LoVo (cell line): Measurements from ENCODE around the gene ZBTB32.

Source experiments
- DNase-seq: peaks from one replicate; pipeline ENCODE4 v3.0.0-alpha.2; 2016; ENCODE audit warnings: low spot score

The ZBTB32 gene

GRCh38 chr19:35696835-35697234, 7.5 kb upstream of the ZBTB32 start:
- no peak for DNase-seq

GRCh38 chr19:35702223-35703012, 1.9 kb upstream of the ZBTB32 start:
- peak; percentile 98 for DNase-seq

- no peak for DNase-seq
Measured at GRCh38 chr19:35703343-35703742, 1.0 kb upstream of the ZBTB32 start.

DNA sequence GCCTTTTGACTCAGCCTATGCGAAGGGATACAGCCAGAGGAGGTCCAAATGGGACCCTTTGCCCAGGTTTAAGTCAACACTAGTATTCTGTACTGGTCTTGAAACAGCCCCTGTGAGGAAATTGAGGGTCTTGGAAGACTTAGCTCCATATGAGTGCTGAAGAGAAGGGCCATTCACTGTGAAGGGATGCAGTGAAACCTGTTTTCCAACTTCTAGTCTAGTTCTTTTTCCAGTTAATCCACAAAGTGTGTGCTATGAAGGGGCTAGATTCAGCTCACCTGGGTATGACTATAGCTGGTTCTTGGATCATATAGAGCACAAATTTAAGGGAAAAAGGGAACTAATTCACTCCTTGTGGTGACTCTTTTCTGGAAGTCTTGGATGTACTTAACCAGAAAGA, 4.0 kb downstream of the ZBTB32 start:
- no peak for DNase-seq

- DNase-seq: no peak
Measured at GRCh38 chr19:35710784-35711723, 6.7 kb downstream of the ZBTB32 start.

DNA sequence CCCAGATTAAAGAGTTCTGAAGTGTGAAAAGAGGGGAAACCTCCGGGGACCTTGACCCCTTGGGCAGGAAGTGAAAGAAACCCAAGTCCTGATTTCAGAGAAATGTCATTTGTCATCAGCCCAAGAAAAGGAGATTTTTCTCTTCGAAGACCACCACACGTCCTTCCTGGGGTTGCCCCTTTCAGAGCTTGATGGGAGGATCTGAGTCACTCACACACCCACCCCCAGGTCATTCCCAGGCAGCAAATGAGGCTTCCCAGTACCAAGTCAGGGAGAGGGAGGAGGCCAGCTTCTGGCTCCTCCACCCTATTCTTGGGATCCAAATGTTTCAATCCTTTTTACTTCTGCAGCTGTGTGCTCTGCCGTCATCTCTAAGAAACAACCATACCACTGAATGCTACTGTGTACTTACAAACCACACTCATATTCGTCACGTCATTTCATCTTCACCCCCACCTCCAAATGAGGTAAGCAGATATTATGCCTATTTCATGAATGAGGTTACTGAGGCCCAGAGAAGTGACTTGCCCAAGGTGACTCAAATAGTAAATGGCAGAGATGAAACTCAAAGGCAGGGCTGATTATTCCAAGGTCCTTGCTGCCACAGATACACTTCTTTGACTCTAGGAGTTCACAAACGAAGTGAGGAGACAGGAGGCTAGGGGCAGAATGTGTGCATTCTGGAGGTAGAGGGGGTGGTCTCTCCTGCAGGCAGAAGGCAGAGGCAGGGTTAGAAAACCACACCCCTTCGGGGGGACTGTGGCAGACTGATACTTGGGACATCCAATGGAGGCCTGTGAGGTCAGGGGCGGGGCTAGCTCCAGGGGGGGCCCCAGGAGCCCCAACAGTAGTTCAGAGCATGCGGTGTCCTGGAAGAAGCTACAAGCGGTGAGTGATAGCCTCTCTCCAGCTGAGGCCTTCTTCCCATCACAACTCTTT, 8.5 kb downstream of the ZBTB32 start:
- DNase-seq: no peak

- DNase-seq: no peak
Measured at GRCh38 chr19:35713506-35713850, 9.1 kb downstream of the ZBTB32 start.

DNA sequence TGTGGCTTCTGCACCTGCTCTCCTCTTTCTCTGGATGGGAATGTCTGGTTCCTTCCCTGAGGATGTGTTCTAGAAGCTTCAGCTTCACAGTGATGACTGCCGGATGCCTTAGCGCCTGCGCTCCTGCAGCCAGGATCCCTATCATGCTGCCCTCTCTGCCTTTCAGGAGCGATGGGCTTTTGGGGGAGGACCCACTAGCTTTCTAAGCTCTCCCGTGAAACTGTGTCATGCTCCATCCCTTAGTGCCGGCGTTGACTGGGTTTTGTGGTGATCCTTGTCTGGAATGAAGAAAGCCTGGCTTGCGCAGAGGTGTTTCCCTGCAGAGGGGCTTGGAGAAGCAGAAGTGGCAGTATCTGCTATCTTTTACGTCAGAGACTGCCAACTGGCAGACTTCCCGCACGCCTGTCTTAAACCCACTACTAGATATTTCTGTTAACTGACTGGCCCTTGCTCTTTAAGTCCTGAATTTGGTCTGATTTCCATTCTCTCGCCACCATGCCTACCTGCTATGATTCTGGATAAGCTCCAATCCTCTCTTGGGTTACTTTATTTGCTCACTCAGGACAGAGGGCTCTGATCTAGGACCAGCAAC, 9.6 kb downstream of the ZBTB32 start:
- DNase-seq: no peak

- no peak for DNase-seq
Measured at GRCh38 chr19:35714601-35715354, 10.4 kb downstream of the ZBTB32 start.

DNA sequence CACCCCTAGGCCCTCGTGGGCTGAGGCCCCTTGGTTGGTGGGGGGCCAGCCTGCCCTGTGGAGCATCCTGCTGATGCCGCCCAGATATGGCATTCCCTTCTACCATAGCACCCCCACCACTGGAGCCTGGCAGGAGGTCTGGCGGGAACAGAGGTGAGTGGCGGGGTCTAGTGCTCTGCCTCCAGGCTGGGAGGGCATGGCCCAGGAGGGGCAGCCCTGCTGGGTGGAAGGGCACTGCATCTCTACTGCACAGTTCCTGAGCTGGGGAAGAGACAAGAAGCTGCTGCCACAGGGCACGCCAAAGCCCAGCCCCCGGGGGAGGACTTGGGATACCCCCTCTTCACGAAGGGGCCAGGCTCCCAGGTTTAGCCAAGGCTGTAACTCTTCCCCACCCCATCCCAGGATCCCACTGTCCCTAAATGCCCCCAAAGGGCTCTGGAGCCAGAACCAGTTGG, 11.0 kb downstream of the ZBTB32 start:
- no peak for DNase-seq

DNA sequence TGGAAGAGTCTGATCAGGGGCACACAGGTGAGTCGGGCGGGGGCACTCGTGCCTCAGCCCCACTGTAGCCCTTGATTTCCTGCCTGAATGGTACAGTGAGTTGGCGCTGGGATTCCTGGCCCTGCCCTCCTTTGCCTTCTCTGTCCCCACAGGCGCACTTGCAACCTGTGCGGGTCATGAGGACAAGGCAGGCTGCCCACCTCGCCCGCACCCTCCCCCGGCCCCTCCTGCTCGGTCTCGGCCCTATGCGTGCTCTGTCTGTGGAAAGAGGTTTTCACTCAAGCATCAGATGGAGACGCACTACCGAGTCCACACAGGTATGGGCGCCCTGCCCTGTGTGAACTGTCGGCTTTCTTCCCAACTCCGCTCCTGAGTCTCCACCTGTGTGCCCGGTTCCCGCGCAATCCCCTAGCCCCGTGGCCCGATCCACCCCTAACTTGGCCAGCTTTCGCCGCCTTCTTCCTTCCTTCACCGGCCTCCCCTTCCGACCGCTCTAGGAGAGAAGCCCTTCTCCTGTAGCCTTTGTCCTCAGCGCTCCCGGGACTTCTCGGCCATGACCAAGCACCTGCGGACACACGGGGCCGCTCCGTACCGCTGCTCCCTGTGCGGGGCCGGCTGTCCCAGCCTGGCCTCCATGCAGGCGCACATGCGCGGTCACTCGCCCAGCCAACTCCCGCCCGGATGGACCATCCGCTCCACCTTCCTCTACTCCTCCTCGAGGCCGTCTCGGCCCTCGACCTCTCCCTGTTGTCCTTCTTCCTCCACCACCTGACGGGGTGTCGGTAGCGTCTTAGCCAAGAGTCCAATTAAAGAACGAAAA, 11.8 kb downstream of the ZBTB32 start:
- peak; percentile 58 for DNase-seq

- peak; percentile 83 for DNase-seq
Measured at GRCh38 chr19:35716801-35717664, 12.7 kb downstream of the ZBTB32 start.

DNA sequence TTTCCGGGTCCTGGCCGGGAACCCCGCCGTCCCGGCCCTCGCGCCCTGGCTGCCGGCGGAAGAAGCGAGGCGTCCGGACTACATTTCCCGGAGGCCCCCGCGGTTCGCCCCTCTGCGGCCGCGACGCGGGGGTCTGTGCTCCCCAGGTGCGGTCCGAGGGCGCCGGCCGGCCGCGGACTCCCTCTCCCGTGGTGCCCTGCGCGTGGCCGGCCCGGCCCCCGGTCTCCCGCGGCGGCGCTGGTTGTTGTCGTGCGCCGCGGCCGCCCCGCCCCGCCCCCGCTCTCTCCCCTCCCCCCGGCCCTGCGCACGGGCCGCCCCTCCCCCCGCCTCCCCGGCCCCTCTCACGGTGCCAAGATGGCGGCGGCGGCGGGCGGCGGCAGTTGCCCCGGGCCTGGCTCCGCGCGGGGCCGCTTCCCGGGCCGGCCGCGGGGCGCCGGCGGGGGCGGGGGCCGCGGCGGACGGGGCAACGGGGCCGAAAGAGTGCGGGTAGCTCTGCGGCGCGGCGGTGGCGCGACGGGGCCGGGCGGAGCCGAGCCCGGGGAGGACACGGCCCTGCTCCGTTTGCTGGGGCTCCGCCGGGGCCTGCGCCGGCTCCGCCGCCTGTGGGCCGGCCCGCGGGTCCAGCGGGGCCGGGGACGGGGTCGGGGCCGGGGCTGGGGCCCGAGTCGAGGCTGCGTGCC, 13.4 kb downstream of the ZBTB32 start, which contains the start of gene KMT2B:
TSS of gene KMT2B (plus strand) at position 339 of the 680 bp plus-strand sequence. CDS start at position 355, 16 bp downstream.
- peak; percentile 96 for DNase-seq

DNA sequence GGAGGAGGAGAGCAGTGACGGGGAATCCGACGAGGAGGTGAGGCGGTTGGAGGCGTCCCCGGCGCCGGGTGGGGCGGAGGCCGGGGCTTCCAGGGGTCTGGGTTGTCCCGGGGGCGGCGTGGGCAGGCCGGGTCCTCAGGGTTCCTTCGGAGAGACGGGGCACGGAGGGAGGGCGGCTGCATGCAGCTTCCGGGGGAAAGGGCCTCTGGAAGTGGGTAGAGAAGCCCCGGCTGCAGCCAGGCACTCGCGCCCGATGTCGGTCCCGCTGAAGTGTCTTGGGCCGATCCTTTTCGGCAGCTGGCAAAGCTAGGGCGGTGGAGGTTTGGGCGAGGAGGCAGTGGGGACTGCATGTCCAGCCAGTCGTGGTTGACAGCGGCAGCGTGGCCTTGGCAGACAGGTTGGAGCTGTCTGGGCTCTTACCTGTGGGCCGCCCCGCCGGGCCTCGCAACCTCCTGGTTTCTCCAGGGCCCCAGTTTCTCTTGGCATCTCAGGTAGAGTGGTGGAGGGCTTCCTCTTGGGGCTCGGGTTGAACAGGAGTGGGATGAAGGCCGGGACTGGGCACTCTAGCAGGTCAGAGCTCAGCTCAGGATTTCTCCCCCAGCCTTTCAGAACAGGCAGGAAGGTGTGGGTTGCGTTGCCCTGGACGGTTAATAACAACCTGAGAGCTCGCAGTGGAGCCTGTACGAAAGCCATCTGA, 14.1 kb downstream of the ZBTB32 start:
- DNase-seq: no peak

GRCh38 chr19:35719402-35720162, 15.2 kb downstream of the ZBTB32 start:
- no peak for DNase-seq

GRCh38 chr19:35720163-35720524, 15.8 kb downstream of the ZBTB32 start:
- no peak for DNase-seq

DNA sequence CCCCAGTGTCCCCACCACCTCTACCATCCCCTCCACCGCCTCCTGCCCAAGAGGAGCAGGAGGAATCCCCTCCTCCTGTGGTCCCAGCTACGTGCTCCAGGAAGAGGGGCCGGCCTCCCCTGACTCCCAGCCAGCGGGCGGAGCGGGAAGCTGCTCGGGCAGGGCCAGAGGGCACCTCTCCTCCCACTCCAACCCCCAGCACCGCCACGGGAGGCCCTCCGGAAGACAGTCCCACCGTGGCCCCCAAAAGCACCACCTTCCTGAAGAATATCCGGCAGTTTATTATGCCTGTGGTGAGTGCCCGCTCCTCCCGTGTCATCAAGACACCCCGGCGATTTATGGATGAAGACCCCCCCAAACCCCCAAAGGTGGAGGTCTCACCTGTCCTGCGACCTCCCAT, 16.3 kb downstream of the ZBTB32 start:
- no peak for DNase-seq
